Measurements from ENCODE around the gene BCOR. TPM values are rescaled to one million over a fixed set of nuclear protein-coding genes. Genes with fewer than 3 reads are reported as not detected.

Gene BCOR
- total and polyA plus RNA-seq, 2 of the 13 experiments (the other 11 are each of a cell fraction or from before 2014, with no cell fraction given) = 14.3 to 15.2 TPM

GRCh38 chrX:40094041-40094899, 3.5 kb downstream of the BCOR start (continued):
- TF ChIP-seq ARID4A (CRISPR knock-in tag; IDR thresholded peaks at IDR 0.05; ENCODE audit: borderline replicate concordance) (peak; percentile 38; the same call in 1 of the 2 replicates), HOXA3 (CRISPR knock-in tag; IDR thresholded peaks at IDR 0.05) (0 out of 2 replicates have a peak, but pooled peaks have one; percentile 24), SAP130 (CRISPR knock-in tag; IDR thresholded peaks at IDR 0.05; ENCODE audit: low read depth) (peak; percentile 30), TFDP2 (CRISPR knock-in tag; IDR thresholded peaks at IDR 0.05) (0 out of 2 replicates have a peak, but pooled peaks have one; percentile 29), SKI (IDR thresholded peaks at IDR 0.05; ENCODE audit: partially characterized antibody) (peak; percentile 27), FLYWCH1 (CRISPR knock-in tag; IDR thresholded peaks at IDR 0.05) (no peak), KMT2A (CRISPR knock-in tag; IDR thresholded peaks at IDR 0.05) (0 out of 2 replicates have a peak, but pooled peaks have one; percentile 35), RBFOX2 (IDR thresholded peaks at IDR 0.05; ENCODE audit: low read depth, low read length) (peak; percentile 54), ZNF800 (CRISPR knock-in tag; IDR thresholded peaks at IDR 0.05) (0 out of 2 replicates have a peak, but pooled peaks have one; percentile 34), ZNF263 (CRISPR knock-in tag; IDR thresholded peaks at IDR 0.05) (0 out of 2 replicates have a peak, but pooled peaks have one; percentile 28), SOX13 (IDR thresholded peaks at IDR 0.05) (no peak), SOX13 (CRISPR knock-in tag; conservative IDR thresholded peaks at IDR 0.05 in 1 of 2, IDR thresholded peaks at IDR 0.05 in 1 of 2) (peak in 1 of 2 experiments; percentile 14; a peak in 1 of 4 replicates), RBM39 (IDR thresholded peaks at IDR 0.05; ENCODE audit: low read depth, low read length, poor library complexity, severe bottlenecking) (peak; percentile 47), ZFP91 (CRISPR knock-in tag; IDR thresholded peaks at IDR 0.05; ENCODE audit: borderline replicate concordance) (peak; percentile 83), ZNF574 (CRISPR knock-in tag; IDR thresholded peaks at IDR 0.05) (peak; percentile 23; the same call in 1 of the 2 replicates)
